ENCODE results near the gene HDAC8. TPM values are rescaled to one million over a fixed set of nuclear protein-coding genes. Genes with fewer than 3 reads are reported as not detected.
"Not testable (repeated sequence)": the region's sequence is repeated elsewhere in the genome, so short reads cannot be mapped to it uniquely, and the experiment has no call there.

HDAC8 gene
- polyA plus RNA-seq, 1 experiment, result 14.9 TPM

DNA sequence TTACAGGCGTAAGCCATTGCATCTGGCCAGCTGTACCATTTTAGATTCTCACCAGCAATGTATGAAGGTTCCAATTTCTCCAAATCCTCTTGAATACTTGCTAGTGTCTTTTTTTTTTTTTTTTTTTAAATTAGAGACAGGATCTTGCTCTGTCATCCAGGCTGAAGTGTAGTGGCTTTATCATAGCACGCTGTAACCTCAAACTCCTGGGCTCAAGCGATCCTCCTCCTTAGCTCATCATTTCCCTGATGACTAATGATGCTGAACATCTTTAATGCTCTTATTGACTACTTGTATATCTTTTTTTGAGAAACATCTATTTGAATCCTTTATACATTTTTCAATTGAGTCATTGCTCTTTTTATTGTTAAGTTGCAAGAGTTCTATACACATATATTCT is 40.3 kb downstream of the HDAC8 start:
- no peaks in the 10 kb centered on the region for H3K36me3 ChIP-seq (ENCODE audit: control insufficient read depth, insufficient read depth, low read length)
- DNase-seq (ENCODE audit: low read depth), result no peak
- CTCF ChIA-PET, result no interaction called here
- no peak overlapping the region for H3K4me3 ChIP-seq (ENCODE audit: low read depth, low read length)
- H3K27me3 ChIP-seq (ENCODE audit: control insufficient read depth, insufficient read depth, low read length), result no peaks in the 10 kb centered on the region
- TF ChIP-seq, protein P1, sequence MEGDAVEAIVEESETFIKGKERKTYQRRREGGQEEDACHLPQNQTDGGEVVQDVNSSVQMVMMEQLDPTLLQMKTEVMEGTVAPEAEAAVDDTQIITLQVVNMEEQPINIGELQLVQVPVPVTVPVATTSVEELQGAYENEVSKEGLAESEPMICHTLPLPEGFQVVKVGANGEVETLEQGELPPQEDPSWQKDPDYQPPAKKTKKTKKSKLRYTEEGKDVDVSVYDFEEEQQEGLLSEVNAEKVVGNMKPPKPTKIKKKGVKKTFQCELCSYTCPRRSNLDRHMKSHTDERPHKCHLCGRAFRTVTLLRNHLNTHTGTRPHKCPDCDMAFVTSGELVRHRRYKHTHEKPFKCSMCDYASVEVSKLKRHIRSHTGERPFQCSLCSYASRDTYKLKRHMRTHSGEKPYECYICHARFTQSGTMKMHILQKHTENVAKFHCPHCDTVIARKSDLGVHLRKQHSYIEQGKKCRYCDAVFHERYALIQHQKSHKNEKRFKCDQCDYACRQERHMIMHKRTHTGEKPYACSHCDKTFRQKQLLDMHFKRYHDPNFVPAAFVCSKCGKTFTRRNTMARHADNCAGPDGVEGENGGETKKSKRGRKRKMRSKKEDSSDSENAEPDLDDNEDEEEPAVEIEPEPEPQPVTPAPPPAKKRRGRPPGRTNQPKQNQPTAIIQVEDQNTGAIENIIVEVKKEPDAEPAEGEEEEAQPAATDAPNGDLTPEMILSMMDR (IDR thresholded peaks at IDR 0.05; ENCODE audit: insufficient read depth, low read depth, low read length), result no peak
- POLR2A ChIA-PET, result no interaction called here

DNA sequence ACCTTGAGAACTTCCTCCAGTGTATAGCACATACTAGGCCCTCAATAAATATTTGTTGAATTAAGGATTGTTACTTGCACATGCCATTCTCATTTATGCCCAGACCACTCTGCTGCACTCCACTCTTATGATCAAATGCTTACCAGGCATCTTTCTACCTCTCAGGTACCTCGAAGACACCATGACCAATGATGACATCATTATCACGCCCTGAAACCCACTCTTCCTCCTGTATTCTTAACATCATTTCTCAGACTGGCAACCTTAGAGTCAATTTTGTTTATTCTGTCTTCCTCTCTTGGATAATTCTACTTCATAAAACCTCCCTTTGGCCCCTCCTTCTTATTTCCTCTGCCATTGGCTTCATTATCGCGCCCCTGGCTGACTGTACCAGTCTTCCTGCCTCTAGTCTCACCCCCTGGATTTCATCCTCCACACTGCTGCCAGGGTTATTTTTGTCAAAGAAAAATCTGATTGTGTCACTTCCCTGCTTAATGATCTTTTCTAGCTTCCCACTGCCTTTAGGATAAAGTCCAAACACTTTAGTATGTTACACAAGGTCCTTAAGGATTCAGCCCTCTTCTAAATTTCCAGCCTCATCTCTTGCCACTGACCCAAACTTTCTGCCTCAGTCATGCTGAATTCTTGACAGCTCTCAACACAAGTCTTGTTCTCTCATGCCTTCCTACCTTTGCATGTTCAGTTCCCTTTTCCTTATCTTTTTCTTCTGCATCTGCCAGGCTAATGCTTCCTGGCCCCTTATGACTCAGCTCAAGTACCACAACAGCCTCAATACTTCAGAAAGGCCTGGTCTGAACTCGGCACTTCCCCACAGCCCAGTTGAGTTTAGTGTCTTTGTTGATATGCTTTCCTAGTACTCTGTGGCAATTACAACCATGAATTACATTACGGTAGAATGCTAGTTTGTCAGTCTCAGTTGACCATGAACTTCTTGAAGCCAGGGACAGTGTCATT is 45.8 kb downstream of the HDAC8 start:
- ChIA-PET POLR2A (no interaction called here), CTCF (no interaction called here)
- Histone ChIP-seq H3K27me3 (ENCODE audit: control insufficient read depth, insufficient read depth, low read length) (no peaks in the 10 kb centered on the region), H3K4me3 (ENCODE audit: low read depth, low read length) (no peak overlapping the region), H3K36me3 (ENCODE audit: control insufficient read depth, insufficient read depth, low read length) (no peaks in the 10 kb centered on the region)
- DNase-seq (ENCODE audit: low read depth), result no peak
- TF ChIP-seq, protein P1 (IDR thresholded peaks at IDR 0.05; ENCODE audit: insufficient read depth, low read depth, low read length), result no peak

DNA sequence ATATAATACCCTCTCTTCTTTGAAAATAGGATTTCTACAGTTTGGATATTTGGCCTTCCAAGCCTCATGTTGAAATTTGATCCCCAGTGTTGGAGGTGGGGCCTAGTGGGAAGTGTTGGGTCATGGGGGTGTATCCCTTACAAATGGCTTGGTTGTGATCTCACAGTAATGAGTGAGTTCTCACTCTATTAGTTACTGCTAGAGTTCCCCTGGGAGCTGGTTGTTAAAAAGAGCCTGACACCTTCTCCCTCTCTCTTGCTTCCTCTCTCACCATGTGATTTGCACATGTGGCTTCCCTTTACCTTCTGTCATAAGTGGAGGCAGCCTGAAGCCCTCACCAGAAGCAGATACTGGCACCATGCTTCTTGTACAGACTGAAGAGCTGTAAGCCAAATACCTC is 73.9 kb downstream of the HDAC8 start:
- ChIA-PET POLR2A (no interaction called here), CTCF (no interaction called here)
- no peaks in the 10 kb centered on the region for H3K36me3 ChIP-seq (ENCODE audit: control insufficient read depth, insufficient read depth, low read length)
- no peaks in the 10 kb centered on the region for H3K27me3 ChIP-seq (ENCODE audit: control insufficient read depth, insufficient read depth, low read length)
- DNase-seq (ENCODE audit: low read depth), result no peak
- TF ChIP-seq, protein P1 (IDR thresholded peaks at IDR 0.05; ENCODE audit: insufficient read depth, low read depth, low read length), result no peak
- no peak overlapping the region for H3K4me3 ChIP-seq (ENCODE audit: low read depth, low read length)

DNA sequence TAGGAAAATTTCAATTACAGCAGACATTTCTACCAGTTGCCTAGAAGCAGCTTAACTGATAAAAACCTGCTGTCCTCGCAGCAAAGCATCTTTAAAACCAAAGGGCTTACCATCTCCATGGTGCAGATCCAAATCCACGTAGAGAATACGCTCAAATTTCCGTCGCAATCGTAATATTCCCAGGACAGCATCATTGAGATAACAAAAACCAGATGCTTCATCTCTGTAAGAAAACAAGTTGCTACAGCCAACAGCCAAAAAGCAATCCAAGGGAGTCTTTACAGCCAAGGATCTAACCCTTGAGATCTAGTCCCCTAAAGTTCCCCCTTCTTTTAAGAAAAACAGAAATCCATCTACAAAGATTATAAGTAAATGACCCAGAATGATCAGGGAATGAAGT is 77.6 kb downstream of the HDAC8 start:
- Histone ChIP-seq H3K36me3 (ENCODE audit: control insufficient read depth, insufficient read depth, low read length) (no peaks in the 10 kb centered on the region), H3K27me3 (ENCODE audit: control insufficient read depth, insufficient read depth, low read length) (no peaks in the 10 kb centered on the region), H3K4me3 (ENCODE audit: low read depth, low read length) (no peak overlapping the region)
- ChIA-PET CTCF (no interaction called here), POLR2A (no interaction called here)
- TF ChIP-seq, protein P1 (IDR thresholded peaks at IDR 0.05; ENCODE audit: insufficient read depth, low read depth, low read length), result no peak
- no peak for DNase-seq (ENCODE audit: low read depth)

DNA sequence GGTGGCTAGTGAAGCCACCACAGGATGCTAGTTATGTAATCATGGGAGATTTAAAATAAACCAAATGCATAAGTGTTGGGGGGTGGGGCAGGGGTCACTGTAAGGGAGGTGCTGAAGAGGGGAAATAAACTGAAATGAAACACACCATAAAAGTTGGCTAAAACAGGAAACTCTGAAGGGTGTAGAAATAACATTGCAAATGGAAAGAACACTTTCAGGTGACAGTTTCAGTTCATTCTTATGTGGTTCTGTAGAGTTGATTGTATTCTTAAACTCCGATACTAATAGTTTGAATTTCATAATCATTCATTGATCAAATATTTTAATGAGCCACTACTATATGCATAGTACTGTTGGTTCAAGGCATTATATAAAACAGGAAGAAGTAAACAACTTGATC is 80.1 kb downstream of the HDAC8 start:
- Histone ChIP-seq H3K4me3 (ENCODE audit: low read depth, low read length) (no peak overlapping the region), H3K36me3 (ENCODE audit: control insufficient read depth, insufficient read depth, low read length) (no peaks in the 10 kb centered on the region), H3K27me3 (ENCODE audit: control insufficient read depth, insufficient read depth, low read length) (no peaks in the 10 kb centered on the region)
- ChIA-PET POLR2A (no interaction called here), CTCF (no interaction called here)
- no peak for DNase-seq (ENCODE audit: low read depth)
- TF ChIP-seq, protein P1 (IDR thresholded peaks at IDR 0.05; ENCODE audit: insufficient read depth, low read depth, low read length), result no peak

DNA sequence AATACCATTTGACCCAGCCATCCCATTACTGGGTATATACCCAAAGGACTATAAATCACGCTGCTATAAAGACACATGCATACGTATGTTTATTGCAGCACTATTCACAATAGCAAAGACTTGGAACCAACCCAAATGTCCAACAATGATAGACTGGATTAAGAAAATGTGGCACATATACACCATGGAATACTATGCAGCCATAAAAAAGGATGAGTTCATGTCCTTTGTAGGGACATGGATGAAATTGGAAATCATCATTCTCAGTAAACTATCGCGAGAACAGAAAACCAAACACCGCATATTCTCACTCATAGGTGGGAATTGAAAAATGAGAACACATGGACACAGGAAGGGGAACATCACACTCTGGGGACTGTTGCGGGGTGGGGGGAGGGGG is 82.4 kb downstream of the HDAC8 start:
- H3K27me3 ChIP-seq (ENCODE audit: control insufficient read depth, insufficient read depth, low read length); POLR2A ChIA-PET; H3K4me3 ChIP-seq (ENCODE audit: low read depth, low read length); CTCF ChIA-PET; DNase-seq (ENCODE audit: low read depth); H3K36me3 ChIP-seq (ENCODE audit: control insufficient read depth, insufficient read depth, low read length): not testable (repeated sequence)
